H1 (cell line): ENCODE results near the gene MDM4. TPM values are rescaled to one million over a fixed set of nuclear protein-coding genes. Genes with fewer than 3 reads are reported as not detected.

Source experiments
- SP2 ChIP-seq: IDR thresholded peaks from 2 replicates; pipeline ENCODE4 v1.6.1; 2012; ENCODE audit warnings: mild to moderate bottlenecking, low read length, inconsistent platforms
- polyA plus RNA-seq, 7 experiments: library from polyadenylated mRNA; depleted of rRNA in 3 of 7; stranded (reverse) in 5 of 7; unstranded in 2 of 7; fragments of >200 nt in 5 of 7; fragments of 200-250 nt in 2 of 7; gene quantifications; 1 replicate in 5 of 7; 2 replicates in 1 of 7; 4 replicates in 1 of 7; pipeline versions ENCODE4 v1.2.1 to v1.2.3, GENCODE V29; 2011 to 2013; ENCODE audit warnings: missing spikeins in 2 of 7, mixed read lengths in 2 of 7
- total RNA-seq: library from RNA; stranded (reverse); fragmentation: NEBNext Ultra II Directional; extraction: Animal tissue kit (Norgen Biotek cat#: 25700); gene quantifications from 2 replicates; pipeline ENCODE4 v1.2.1, GENCODE V29; 2021
- TF ChIP-seq, protein P1 (sequence below): IDR thresholded peaks from 2 replicates; pipeline ENCODE4 v1.6.1; 2011; ENCODE audit warnings: low read length, improper control_type of control experiment

MDM4 gene
- total and polyA plus RNA-seq, 2 of the 8 experiments (the other 6 are each of a cell fraction or from before 2014, with no cell fraction given) = 10.8 to 84.9 TPM

DNA sequence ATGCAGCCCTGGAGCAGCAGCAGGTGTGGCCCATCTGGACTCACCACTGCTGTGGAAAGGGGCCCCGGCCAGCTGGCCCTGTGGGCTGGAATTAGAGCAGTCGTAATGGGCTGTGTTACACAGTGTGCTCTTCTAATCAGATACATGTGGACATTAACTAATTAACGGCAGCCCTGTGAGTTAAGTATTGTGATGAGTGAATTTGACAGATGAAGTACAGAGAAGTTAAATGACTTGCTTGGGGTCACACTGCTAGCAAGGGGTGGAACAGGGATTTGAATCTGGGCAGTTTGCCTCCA, 58.6 kb downstream of the MDM4 start (continued):
- TF ChIP-seq, protein P1, sequence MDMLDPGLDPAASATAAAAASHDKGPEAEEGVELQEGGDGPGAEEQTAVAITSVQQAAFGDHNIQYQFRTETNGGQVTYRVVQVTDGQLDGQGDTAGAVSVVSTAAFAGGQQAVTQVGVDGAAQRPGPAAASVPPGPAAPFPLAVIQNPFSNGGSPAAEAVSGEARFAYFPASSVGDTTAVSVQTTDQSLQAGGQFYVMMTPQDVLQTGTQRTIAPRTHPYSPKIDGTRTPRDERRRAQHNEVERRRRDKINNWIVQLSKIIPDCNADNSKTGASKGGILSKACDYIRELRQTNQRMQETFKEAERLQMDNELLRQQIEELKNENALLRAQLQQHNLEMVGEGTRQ = no peak
- TF ChIP-seq SP2 = no peak
